ENCODE data around the gene POLR2I.

GRCh38 chr19:36064826-36065225 is 49.8 kb downstream of the POLR2I start:
- TF ChIP-seq EZH2phosphoT487 (IDR thresholded peaks at IDR 0.05; ENCODE audit: low read depth) (no peak), CTCF (IDR thresholded peaks at IDR 0.05; ENCODE audit: low read depth, low read length) (no peak)
